ENCODE data around the gene DCDC2C. TPM values are rescaled to one million over a fixed set of nuclear protein-coding genes. Genes with fewer than 3 reads are reported as not detected.

DCDC2C gene
- total and polyA plus RNA-seq, 2 donors (not counting 1 experiment from before 2014, with no cell fraction given): not detected

DNA sequence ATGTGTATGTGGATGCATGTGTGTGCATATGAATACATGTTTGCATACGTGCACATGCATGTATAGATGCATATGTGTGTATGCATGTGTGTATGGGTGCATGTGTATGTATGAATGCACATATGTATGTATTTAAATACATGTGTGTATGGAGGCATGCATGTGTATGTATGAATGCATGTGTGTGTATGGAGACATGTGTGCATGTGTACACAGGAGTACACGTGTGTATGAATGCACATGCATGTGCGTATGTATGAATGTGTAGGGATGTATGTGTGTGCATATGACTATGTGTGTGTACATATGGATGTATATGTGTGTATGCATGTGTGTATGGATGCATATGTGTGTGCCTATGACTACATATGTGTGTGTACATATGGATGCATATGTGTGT, 51.9 kb downstream of the DCDC2C start:
- H3K9ac ChIP-seq (ENCODE audit: insufficient read depth, low read length): no peak overlapping the region
- no peak overlapping the region for H3K4me3 ChIP-seq (replicated peaks in 1 of 4; ENCODE audit: control extremely low read depth in 1 of 4, insufficient read depth in 1 of 4, low read depth in 3 of 4, low read length in 4 of 4)
- H3K36me3 ChIP-seq (ENCODE audit: control insufficient read depth, insufficient read depth, low read length): no peaks in the 10 kb centered on the region
- H3K79me2 ChIP-seq (ENCODE audit: control insufficient read depth, insufficient read depth, low read length): no peaks in the 10 kb centered on the region
- no peak overlapping the region for H3K4me2 ChIP-seq (ENCODE audit: extremely low read depth, insufficient read depth, low read length)
- no peaks in the 10 kb centered on the region for H4K20me1 ChIP-seq (ENCODE audit: control insufficient read depth, extremely low read depth, insufficient read depth, low read length)
- TF ChIP-seq, protein P1, sequence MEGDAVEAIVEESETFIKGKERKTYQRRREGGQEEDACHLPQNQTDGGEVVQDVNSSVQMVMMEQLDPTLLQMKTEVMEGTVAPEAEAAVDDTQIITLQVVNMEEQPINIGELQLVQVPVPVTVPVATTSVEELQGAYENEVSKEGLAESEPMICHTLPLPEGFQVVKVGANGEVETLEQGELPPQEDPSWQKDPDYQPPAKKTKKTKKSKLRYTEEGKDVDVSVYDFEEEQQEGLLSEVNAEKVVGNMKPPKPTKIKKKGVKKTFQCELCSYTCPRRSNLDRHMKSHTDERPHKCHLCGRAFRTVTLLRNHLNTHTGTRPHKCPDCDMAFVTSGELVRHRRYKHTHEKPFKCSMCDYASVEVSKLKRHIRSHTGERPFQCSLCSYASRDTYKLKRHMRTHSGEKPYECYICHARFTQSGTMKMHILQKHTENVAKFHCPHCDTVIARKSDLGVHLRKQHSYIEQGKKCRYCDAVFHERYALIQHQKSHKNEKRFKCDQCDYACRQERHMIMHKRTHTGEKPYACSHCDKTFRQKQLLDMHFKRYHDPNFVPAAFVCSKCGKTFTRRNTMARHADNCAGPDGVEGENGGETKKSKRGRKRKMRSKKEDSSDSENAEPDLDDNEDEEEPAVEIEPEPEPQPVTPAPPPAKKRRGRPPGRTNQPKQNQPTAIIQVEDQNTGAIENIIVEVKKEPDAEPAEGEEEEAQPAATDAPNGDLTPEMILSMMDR (conservative IDR thresholded peaks at IDR 0.05 in 1 of 2, IDR thresholded peaks at IDR 0.05 in 1 of 2; ENCODE audit: low read depth in 1 of 2, low read length in 2 of 2): no peak
- no peak for TF ChIP-seq EZH2 (IDR thresholded peaks at IDR 0.05; ENCODE audit: low read length, missing control alignments)
- no peak for DNase-seq (ENCODE audit: low read depth in 2 of 2)
- H3K9me3 ChIP-seq (ENCODE audit: control insufficient read depth, insufficient read depth, low read depth, low read length): peaks cover 3% of the 10 kb centered on the region
- no peak overlapping the region for H2AFZ ChIP-seq (ENCODE audit: low read length)
- H3K4me1 ChIP-seq (ENCODE audit: control insufficient read depth, extremely low read depth, insufficient read depth, low read length): peaks cover 3% of the 10 kb centered on the region
- no peaks in the 10 kb centered on the region for H3K27me3 ChIP-seq (ENCODE audit: control insufficient read depth, insufficient read depth, low read length)
- no peak overlapping the region for H3K27ac ChIP-seq (ENCODE audit: insufficient read depth, low read length)

DNA sequence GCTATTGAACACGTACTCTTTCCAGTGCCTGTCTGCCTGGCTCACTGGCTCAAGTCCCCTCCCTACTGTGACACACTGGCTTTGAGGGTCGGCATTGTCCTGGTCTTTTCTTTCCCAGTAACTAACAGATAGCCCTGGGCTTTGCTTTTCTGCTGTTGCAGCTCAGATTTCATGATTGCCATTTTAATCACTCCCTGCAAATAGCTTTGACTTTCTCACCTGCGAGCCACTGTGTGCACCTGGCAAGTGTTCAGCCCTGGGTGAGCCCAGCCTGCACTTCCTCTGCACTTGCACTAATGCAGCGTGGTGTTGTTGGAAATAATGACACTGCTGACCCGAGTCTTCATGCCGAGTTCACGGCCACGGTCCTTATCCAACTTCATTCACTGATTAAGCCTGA, 52.9 kb downstream of the DCDC2C start:
- Histone ChIP-seq H3K27me3 (ENCODE audit: control insufficient read depth, insufficient read depth, low read length) (no peaks in the 10 kb centered on the region), H3K4me2 (ENCODE audit: extremely low read depth, insufficient read depth, low read length) (no peak overlapping the region), H3K27ac (ENCODE audit: insufficient read depth, low read length) (no peak overlapping the region), H3K9ac (ENCODE audit: insufficient read depth, low read length) (no peak overlapping the region), H3K4me3 (replicated peaks in 1 of 4; ENCODE audit: control extremely low read depth in 1 of 4, insufficient read depth in 1 of 4, low read depth in 3 of 4, low read length in 4 of 4) (no peak overlapping the region), H2AFZ (ENCODE audit: low read length) (no peak overlapping the region), H3K9me3 (ENCODE audit: control insufficient read depth, insufficient read depth, low read depth, low read length) (peaks cover 3% of the 10 kb centered on the region), H4K20me1 (ENCODE audit: control insufficient read depth, extremely low read depth, insufficient read depth, low read length) (no peaks in the 10 kb centered on the region), H3K79me2 (ENCODE audit: control insufficient read depth, insufficient read depth, low read length) (no peaks in the 10 kb centered on the region), H3K36me3 (ENCODE audit: control insufficient read depth, insufficient read depth, low read length) (no peaks in the 10 kb centered on the region), H3K4me1 (ENCODE audit: control insufficient read depth, extremely low read depth, insufficient read depth, low read length) (peaks cover 3% of the 10 kb centered on the region)
- no peak for DNase-seq (ENCODE audit: low read depth in 2 of 2)
- TF ChIP-seq, protein P1 (conservative IDR thresholded peaks at IDR 0.05 in 1 of 2, IDR thresholded peaks at IDR 0.05 in 1 of 2; ENCODE audit: low read depth in 1 of 2, low read length in 2 of 2): no peak

DNA sequence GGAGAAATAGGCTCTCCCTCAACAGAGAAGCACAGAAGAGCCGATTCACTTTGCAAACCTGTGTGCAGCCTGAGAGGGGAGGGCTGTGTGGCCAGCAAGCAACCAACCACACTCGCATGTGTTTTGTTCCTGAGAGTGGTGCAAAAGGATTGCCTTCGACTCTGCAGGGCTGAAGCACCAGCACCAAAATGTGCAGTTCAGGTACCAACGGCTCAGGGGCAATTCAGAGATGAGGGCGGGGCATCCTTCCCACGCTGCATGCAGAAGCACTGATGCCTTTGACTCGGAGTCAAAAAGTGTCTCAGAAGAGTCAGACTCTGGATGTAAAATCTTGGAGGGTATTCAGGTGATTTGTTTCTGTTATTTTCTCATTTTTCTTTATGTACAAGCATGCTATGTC, 55.5 kb downstream of the DCDC2C start:
- Histone ChIP-seq H3K9ac (ENCODE audit: insufficient read depth, low read length) (no peak overlapping the region), H2AFZ (ENCODE audit: low read length) (no peak overlapping the region), H3K4me1 (ENCODE audit: control insufficient read depth, extremely low read depth, insufficient read depth, low read length) (peaks cover 3% of the 10 kb centered on the region), H3K36me3 (ENCODE audit: control insufficient read depth, insufficient read depth, low read length) (no peaks in the 10 kb centered on the region), H3K4me3 (replicated peaks in 1 of 4; ENCODE audit: control extremely low read depth in 1 of 4, insufficient read depth in 1 of 4, low read depth in 3 of 4, low read length in 4 of 4) (no peak overlapping the region), H3K27ac (ENCODE audit: insufficient read depth, low read length) (no peak overlapping the region), H3K9me3 (ENCODE audit: control insufficient read depth, insufficient read depth, low read depth, low read length) (peaks cover 3% of the 10 kb centered on the region), H3K4me2 (ENCODE audit: extremely low read depth, insufficient read depth, low read length) (no peak overlapping the region), H4K20me1 (ENCODE audit: control insufficient read depth, extremely low read depth, insufficient read depth, low read length) (no peaks in the 10 kb centered on the region), H3K79me2 (ENCODE audit: control insufficient read depth, insufficient read depth, low read length) (no peaks in the 10 kb centered on the region), H3K27me3 (ENCODE audit: control insufficient read depth, insufficient read depth, low read length) (no peaks in the 10 kb centered on the region)
- DNase-seq (ENCODE audit: low read depth in 2 of 2): no peak
- TF ChIP-seq, protein P1 (conservative IDR thresholded peaks at IDR 0.05 in 1 of 2, IDR thresholded peaks at IDR 0.05 in 1 of 2; ENCODE audit: low read depth in 1 of 2, low read length in 2 of 2): no peak
- no peak for TF ChIP-seq EZH2 (IDR thresholded peaks at IDR 0.05; ENCODE audit: low read length, missing control alignments)

Data from fibroblast of lung (primary cell).